WERI-Rb-1 (cell line): ENCODE results near the gene SEMA5A.
A peak's percentile ranks its signal among the peaks of the same experiment; 100 is the strongest.

ENCODE experiments used
- DNase-seq: peaks from one replicate; pipeline ENCODE4 v3.0.0-alpha.2; 2020
- H3K27ac ChIP-seq: fragments of 250-450 bp; sonication (Bioruptor Pico); 2 replicates; pipeline ENCODE4 v1.5.1; 2020; ENCODE audit warnings: mild to moderate bottlenecking, moderate library complexity
- H3K27me3 ChIP-seq: fragments of 250-450 bp; sonication (Bioruptor Pico); 2 replicates; pipeline ENCODE4 v1.5.1; 2021; ENCODE audit warnings: mild to moderate bottlenecking, low read depth, moderate library complexity; ENCODE audit not compliant: insufficient read depth, severe bottlenecking
- H3K36me3 ChIP-seq: fragments of 250-450 bp; sonication (Bioruptor Pico); 2 replicates; pipeline ENCODE4 v1.5.1; 2020; ENCODE audit warnings: mild to moderate bottlenecking, moderate library complexity
- H3K4me3 ChIP-seq: 2 replicates; pipeline ENCODE4 v1.5.1; 2011; ENCODE audit warnings: low read depth, mild to moderate bottlenecking, control low read depth, low read length
- H3K9me3 ChIP-seq: fragments of 250-450 bp; sonication (Bioruptor Pico); 2 replicates; pipeline ENCODE4 v1.5.1; 2021; ENCODE audit warnings: mild to moderate bottlenecking, moderate library complexity; ENCODE audit not compliant: severe bottlenecking
- TF ChIP-seq, protein P1 (sequence below): IDR thresholded peaks from 2 replicates; pipeline ENCODE4 v1.5.1; 2011; ENCODE audit warnings: low read depth, mild to moderate bottlenecking, control low read depth, inconsistent platforms, low read length

SEMA5A gene

DNA sequence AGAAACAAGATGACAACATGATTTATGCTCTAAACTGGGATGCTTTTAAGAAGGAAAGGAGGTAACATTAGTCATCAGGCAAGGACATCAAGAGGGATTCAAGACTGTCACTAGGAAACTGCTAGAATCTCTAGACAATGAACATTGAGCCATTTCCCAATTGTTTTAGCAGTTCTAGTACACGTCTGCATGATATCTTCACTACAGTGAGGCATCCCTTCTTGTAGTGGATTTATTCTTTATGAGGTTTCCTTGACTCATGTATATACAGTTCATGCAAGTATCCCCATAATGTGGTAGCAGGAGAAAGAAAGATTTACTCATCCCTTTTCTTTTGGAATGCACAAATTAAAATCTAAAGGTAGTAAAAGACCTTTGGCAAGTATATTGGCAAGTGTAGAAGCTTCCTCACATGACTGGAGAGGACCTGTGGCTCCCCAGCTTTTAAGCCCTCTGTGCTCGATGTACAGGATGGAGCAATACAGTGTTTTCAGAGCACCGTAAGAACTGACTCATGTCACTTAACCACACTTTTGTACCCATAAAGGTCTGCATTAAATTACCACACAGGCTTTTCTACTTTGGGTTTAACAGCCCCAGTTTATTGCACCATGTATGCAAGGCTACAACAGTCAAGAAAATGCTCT is 335.9 kb downstream of the SEMA5A start:
- H3K4me3 ChIP-seq, result no peak overlapping the region
- H3K27ac ChIP-seq, result no peak overlapping the region
- TF ChIP-seq, protein P1, sequence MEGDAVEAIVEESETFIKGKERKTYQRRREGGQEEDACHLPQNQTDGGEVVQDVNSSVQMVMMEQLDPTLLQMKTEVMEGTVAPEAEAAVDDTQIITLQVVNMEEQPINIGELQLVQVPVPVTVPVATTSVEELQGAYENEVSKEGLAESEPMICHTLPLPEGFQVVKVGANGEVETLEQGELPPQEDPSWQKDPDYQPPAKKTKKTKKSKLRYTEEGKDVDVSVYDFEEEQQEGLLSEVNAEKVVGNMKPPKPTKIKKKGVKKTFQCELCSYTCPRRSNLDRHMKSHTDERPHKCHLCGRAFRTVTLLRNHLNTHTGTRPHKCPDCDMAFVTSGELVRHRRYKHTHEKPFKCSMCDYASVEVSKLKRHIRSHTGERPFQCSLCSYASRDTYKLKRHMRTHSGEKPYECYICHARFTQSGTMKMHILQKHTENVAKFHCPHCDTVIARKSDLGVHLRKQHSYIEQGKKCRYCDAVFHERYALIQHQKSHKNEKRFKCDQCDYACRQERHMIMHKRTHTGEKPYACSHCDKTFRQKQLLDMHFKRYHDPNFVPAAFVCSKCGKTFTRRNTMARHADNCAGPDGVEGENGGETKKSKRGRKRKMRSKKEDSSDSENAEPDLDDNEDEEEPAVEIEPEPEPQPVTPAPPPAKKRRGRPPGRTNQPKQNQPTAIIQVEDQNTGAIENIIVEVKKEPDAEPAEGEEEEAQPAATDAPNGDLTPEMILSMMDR, result no peak
- H3K9me3 ChIP-seq, result no peaks in the 10 kb centered on the region
- H3K27me3 ChIP-seq, result no peaks in the 10 kb centered on the region
- H3K36me3 ChIP-seq, result no peaks in the 10 kb centered on the region
- no peak for DNase-seq

DNA sequence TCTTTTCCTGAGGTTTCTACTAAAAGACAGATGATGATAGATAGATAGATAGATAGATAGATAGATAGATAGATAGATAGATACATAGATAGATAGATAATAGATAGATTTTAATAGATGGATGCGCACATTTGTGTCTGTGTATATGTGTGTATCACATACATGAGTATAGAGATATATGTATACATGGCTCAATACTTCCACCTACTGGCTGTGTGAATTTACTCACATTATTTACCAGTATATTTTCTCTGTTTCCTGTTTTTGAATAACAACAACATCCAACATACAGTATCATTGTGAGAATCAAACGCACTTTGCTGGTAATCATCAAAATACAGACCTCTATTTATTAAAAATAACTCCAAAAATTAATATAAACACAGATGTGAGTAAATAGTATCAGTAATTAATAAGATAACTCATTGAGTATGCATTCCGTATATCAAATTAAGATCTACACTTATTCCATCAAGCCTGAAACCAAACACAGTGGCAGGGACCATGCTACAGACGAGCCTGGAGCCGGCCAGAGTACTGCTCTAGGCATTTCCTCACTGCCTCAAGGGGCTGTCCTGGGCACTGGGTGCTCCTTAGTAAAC is 338.0 kb downstream of the SEMA5A start:
- Histone ChIP-seq H3K4me3 (no peak overlapping the region), H3K36me3 (no peaks in the 10 kb centered on the region), H3K9me3 (no peaks in the 10 kb centered on the region), H3K27me3 (no peaks in the 10 kb centered on the region), H3K27ac (no peak overlapping the region)
- TF ChIP-seq, protein P1, result 0 out of 2 replicates have a peak, but pooled peaks have one; percentile 8
- DNase-seq, result no peak

DNA sequence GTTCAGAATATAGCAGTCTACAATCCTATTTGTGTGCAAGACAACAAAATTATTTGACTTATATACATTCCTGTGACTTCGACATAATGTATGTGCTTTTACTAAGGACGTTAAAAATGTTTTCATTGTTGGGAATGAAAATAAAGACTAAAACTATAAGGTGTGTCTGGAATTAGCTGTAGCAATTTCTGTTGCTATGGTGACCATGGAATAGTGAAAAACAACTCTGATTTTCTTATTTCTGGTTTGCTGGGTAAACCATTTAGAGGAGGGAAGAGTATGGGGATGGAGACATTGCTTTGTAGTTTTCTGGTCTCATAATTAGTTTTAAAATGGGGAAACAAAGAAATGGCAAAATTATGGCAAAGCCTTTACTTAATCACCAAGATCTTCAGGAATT is 343.2 kb downstream of the SEMA5A start:
- H3K4me3 ChIP-seq, result no peak overlapping the region
- H3K27me3 ChIP-seq, result no peaks in the 10 kb centered on the region
- H3K36me3 ChIP-seq, result no peaks in the 10 kb centered on the region
- no peaks in the 10 kb centered on the region for H3K9me3 ChIP-seq
- no peak overlapping the region for H3K27ac ChIP-seq
- TF ChIP-seq, protein P1, result no peak
- DNase-seq, result no peak

DNA sequence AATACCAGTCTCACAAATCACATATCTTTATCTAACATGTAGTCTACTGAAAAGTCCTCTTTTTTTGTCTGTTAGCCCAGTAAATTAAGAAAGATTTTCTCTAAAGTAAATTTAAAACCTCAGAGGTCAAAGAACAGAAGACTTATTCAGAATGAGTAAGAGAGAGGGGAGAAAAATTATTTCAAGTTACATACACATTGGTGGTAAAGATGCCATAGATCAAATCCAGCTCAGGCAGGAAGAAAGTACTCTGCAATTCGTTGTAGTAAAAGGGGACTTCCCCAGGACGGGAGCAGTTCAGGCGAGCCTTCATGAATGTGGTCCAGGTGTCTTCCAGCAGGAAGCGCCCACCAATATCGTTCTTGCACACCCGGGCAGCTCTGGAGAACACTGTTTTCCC is 344.1 kb downstream of the SEMA5A start:
- TF ChIP-seq, protein P1, result no peak
- Histone ChIP-seq H3K4me3 (no peak overlapping the region), H3K36me3 (no peaks in the 10 kb centered on the region), H3K27ac (no peak overlapping the region), H3K9me3 (no peaks in the 10 kb centered on the region), H3K27me3 (no peaks in the 10 kb centered on the region)
- no peak for DNase-seq

DNA sequence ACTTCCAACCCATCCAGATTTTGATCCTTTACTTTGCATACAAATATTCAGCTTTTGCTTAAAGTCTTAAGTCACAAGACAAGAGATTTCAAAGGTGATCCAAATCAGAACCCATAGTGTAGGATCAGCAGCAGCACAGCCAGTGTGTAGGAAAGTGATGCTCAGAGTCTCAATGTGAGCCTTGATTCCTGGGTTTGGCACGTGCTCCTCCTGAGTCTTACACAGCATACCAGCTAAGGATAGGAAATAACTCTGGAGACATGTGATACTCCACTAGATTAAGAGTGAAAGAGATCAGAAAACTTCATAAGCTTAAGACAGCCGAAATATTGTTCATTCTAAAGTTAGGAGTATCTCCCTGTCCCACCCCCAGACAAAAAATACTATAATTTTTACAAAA is 344.9 kb downstream of the SEMA5A start:
- H3K9me3 ChIP-seq, result no peaks in the 10 kb centered on the region
- H3K36me3 ChIP-seq, result no peaks in the 10 kb centered on the region
- no peak overlapping the region for H3K4me3 ChIP-seq
- H3K27me3 ChIP-seq, result no peaks in the 10 kb centered on the region
- TF ChIP-seq, protein P1, result no peak
- no peak for DNase-seq
- H3K27ac ChIP-seq, result no peak overlapping the region

DNA sequence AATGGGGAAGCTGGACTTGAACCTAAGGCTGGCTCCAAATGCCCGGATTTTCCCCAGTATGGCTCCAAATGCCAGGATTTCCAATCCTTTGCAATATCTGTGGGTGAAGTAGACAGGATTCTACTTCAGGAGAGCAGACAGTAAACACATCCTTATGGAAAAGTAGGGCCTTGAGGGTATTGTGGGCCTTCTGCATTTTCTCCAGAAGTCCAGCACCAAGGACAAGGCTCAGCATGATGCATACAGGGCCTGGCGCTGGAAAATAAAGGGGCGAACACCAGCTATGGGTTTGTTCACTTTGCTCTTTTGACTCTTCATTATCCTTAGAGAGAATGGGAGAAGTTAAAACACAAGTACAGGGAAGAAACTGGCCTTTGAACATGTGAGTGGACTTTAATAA is 347.5 kb downstream of the SEMA5A start:
- Histone ChIP-seq H3K36me3 (no peaks in the 10 kb centered on the region), H3K27me3 (no peaks in the 10 kb centered on the region), H3K9me3 (no peaks in the 10 kb centered on the region), H3K27ac (no peak overlapping the region), H3K4me3 (no peak overlapping the region)
- no peak for DNase-seq
- TF ChIP-seq, protein P1, result no peak
